ENCODE measurements around the gene CCDC180. TPM values are rescaled to one million over a fixed set of nuclear protein-coding genes. Genes with fewer than 3 reads are reported as not detected.

Gene CCDC180
- total and polyA plus RNA-seq, 2 experiments from 2014 or later, result 3.9 to 7.1 TPM

DNA sequence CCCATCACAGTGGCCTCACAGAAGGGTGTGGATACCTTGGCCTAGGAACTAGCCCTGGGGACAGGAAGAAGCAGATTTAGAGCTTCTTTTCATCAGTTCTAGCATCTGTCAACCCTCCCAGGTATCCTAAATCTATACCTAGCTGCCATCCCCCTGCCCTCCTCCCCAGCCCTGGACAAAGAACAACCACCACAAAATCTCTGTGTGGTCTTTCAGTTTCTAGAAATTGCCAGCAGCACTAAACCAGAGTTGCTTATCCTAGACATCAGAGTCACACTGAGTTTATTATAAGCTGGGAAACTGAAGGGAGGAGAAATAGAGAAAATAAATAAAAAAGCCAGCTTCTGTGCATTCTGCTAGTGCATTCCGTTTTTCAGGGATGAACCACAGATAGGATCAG lies 14.6 kb downstream of the CCDC180 start:
- Histone ChIP-seq H3K27me3 (ENCODE audit: insufficient read depth) (no peaks in the 10 kb centered on the region), H3K4me3 (no peak overlapping the region), H3F3A (replicated peaks; ENCODE audit: low read depth) (no peaks in the 10 kb centered on the region), H3K36me3 (ENCODE audit: insufficient read depth) (no peaks in the 10 kb centered on the region), H2AFZ (no peak overlapping the region), H3K4me2 (no peak overlapping the region), H3K27ac (ENCODE audit: low read depth) (no peak overlapping the region), H3K4me1 (ENCODE audit: insufficient read depth) (no peaks in the 10 kb centered on the region), H3K9me2 (ENCODE audit: insufficient read depth) (peaks cover 3% of the 10 kb centered on the region; the same call in 1 of the 2 replicates), H4K20me1 (replicated peaks; ENCODE audit: insufficient read depth) (no peaks in the 10 kb centered on the region; the same call in 1 of the 2 replicates), H3K79me2 (replicated peaks; ENCODE audit: insufficient read depth) (no peaks in the 10 kb centered on the region)
- no peak for ATAC-seq
- H3K27ac Mint-ChIP-seq, result no peak overlapping the region
- H3K4me3 Mint-ChIP-seq, result no peak overlapping the region
- peaks cover 2% of the 10 kb centered on the region for H3K27me3 Mint-ChIP-seq (ENCODE audit: insufficient read depth, low read depth, poor library complexity)
- H3K36me3 Mint-ChIP-seq (ENCODE audit: low read depth), result peaks cover 7% of the 10 kb centered on the region; the same call in 2 of the 3 replicates
- no peak for DNase-seq (ENCODE audit: low spot score)
- TF ChIP-seq ZNF331 (CRISPR knock-in tag; IDR thresholded peaks at IDR 0.05; ENCODE audit: low read depth) (no peak), JUNB (IDR thresholded peaks at IDR 0.05; ENCODE audit: unreplicated experiment) (no peak), POLR2AphosphoS5 (IDR thresholded peaks at IDR 0.05; ENCODE audit: low read depth) (no peak), ZNF114 (CRISPR knock-in tag; IDR thresholded peaks at IDR 0.05) (no peak), EZH2 (IDR thresholded peaks at IDR 0.05; ENCODE audit: low read depth, unreplicated experiment) (no peak), STAT1 (IDR thresholded peaks at IDR 0.05; ENCODE audit: unreplicated experiment) (no peak), NANOG (IDR thresholded peaks at IDR 0.05; ENCODE audit: borderline replicate concordance) (no peak), CREB1 (CRISPR knock-in tag; IDR thresholded peaks at IDR 0.05; ENCODE audit: low read depth) (no peak), EZH2phosphoT487 (IDR thresholded peaks at IDR 0.05; ENCODE audit: unreplicated experiment) (no peak)
- TF ChIP-seq, protein P1, sequence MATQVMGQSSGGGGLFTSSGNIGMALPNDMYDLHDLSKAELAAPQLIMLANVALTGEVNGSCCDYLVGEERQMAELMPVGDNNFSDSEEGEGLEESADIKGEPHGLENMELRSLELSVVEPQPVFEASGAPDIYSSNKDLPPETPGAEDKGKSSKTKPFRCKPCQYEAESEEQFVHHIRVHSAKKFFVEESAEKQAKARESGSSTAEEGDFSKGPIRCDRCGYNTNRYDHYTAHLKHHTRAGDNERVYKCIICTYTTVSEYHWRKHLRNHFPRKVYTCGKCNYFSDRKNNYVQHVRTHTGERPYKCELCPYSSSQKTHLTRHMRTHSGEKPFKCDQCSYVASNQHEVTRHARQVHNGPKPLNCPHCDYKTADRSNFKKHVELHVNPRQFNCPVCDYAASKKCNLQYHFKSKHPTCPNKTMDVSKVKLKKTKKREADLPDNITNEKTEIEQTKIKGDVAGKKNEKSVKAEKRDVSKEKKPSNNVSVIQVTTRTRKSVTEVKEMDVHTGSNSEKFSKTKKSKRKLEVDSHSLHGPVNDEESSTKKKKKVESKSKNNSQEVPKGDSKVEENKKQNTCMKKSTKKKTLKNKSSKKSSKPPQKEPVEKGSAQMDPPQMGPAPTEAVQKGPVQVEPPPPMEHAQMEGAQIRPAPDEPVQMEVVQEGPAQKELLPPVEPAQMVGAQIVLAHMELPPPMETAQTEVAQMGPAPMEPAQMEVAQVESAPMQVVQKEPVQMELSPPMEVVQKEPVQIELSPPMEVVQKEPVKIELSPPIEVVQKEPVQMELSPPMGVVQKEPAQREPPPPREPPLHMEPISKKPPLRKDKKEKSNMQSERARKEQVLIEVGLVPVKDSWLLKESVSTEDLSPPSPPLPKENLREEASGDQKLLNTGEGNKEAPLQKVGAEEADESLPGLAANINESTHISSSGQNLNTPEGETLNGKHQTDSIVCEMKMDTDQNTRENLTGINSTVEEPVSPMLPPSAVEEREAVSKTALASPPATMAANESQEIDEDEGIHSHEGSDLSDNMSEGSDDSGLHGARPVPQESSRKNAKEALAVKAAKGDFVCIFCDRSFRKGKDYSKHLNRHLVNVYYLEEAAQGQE (IDR thresholded peaks at IDR 0.05; ENCODE audit: unreplicated experiment), result no peak
- TF ChIP-seq, protein P2, sequence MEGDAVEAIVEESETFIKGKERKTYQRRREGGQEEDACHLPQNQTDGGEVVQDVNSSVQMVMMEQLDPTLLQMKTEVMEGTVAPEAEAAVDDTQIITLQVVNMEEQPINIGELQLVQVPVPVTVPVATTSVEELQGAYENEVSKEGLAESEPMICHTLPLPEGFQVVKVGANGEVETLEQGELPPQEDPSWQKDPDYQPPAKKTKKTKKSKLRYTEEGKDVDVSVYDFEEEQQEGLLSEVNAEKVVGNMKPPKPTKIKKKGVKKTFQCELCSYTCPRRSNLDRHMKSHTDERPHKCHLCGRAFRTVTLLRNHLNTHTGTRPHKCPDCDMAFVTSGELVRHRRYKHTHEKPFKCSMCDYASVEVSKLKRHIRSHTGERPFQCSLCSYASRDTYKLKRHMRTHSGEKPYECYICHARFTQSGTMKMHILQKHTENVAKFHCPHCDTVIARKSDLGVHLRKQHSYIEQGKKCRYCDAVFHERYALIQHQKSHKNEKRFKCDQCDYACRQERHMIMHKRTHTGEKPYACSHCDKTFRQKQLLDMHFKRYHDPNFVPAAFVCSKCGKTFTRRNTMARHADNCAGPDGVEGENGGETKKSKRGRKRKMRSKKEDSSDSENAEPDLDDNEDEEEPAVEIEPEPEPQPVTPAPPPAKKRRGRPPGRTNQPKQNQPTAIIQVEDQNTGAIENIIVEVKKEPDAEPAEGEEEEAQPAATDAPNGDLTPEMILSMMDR (conservative IDR thresholded peaks at IDR 0.05; ENCODE audit: low read depth in 2 of 2), result no peak
- TF ChIP-seq, protein P3, sequence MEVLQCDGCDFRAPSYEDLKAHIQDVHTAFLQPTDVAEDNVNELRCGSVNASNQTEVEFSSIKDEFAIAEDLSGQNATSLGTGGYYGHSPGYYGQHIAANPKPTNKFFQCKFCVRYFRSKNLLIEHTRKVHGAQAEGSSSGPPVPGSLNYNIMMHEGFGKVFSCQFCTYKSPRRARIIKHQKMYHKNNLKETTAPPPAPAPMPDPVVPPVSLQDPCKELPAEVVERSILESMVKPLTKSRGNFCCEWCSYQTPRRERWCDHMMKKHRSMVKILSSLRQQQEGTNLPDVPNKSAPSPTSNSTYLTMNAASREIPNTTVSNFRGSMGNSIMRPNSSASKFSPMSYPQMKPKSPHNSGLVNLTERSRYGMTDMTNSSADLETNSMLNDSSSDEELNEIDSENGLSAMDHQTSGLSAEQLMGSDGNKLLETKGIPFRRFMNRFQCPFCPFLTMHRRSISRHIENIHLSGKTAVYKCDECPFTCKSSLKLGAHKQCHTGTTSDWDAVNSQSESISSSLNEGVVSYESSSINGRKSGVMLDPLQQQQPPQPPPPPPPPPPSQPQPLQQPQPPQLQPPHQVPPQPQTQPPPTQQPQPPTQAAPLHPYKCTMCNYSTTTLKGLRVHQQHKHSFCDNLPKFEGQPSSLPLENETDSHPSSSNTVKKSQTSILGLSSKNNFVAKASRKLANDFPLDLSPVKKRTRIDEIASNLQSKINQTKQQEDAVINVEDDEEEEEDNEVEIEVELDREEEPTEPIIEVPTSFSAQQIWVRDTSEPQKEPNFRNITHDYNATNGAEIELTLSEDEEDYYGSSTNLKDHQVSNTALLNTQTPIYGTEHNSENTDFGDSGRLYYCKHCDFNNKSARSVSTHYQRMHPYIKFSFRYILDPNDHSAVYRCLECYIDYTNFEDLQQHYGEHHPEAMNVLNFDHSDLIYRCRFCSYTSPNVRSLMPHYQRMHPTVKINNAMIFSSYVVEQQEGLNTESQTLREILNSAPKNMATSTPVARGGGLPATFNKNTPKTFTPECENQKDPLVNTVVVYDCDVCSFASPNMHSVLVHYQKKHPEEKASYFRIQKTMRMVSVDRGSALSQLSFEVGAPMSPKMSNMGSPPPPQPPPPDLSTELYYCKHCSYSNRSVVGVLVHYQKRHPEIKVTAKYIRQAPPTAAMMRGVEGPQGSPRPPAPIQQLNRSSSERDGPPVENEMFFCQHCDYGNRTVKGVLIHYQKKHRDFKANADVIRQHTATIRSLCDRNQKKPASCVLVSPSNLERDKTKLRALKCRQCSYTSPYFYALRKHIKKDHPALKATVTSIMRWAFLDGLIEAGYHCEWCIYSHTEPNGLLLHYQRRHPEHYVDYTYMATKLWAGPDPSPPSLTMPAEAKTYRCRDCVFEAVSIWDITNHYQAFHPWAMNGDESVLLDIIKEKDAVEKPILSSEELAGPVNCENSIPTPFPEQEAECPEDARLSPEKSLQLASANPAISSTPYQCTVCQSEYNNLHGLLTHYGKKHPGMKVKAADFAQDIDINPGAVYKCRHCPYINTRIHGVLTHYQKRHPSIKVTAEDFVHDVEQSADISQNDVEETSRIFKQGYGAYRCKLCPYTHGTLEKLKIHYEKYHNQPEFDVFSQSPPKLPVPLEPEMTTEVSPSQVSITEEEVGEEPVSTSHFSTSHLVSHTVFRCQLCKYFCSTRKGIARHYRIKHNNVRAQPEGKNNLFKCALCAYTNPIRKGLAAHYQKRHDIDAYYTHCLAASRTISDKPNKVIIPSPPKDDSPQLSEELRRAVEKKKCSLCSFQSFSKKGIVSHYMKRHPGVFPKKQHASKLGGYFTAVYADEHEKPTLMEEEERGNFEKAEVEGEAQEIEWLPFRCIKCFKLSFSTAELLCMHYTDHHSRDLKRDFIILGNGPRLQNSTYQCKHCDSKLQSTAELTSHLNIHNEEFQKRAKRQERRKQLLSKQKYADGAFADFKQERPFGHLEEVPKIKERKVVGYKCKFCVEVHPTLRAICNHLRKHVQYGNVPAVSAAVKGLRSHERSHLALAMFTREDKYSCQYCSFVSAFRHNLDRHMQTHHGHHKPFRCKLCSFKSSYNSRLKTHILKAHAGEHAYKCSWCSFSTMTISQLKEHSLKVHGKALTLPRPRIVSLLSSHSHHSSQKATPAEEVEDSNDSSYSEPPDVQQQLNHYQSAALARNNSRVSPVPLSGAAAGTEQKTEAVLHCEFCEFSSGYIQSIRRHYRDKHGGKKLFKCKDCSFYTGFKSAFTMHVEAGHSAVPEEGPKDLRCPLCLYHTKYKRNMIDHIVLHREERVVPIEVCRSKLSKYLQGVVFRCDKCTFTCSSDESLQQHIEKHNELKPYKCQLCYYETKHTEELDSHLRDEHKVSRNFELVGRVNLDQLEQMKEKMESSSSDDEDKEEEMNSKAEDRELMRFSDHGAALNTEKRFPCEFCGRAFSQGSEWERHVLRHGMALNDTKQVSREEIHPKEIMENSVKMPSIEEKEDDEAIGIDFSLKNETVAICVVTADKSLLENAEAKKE (CRISPR knock-in tag; IDR thresholded peaks at IDR 0.05), result no peak
- TF ChIP-seq, protein P4, sequence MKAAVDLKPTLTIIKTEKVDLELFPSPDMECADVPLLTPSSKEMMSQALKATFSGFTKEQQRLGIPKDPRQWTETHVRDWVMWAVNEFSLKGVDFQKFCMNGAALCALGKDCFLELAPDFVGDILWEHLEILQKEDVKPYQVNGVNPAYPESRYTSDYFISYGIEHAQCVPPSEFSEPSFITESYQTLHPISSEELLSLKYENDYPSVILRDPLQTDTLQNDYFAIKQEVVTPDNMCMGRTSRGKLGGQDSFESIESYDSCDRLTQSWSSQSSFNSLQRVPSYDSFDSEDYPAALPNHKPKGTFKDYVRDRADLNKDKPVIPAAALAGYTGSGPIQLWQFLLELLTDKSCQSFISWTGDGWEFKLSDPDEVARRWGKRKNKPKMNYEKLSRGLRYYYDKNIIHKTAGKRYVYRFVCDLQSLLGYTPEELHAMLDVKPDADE (IDR thresholded peaks at IDR 0.05), result no peak
- H3K4me1 Mint-ChIP-seq, result no peaks in the 10 kb centered on the region
- H3K9me3 Mint-ChIP-seq, result no peaks in the 10 kb centered on the region

All from GM23338 (cell line).